ENCODE results near the gene ATP6V0C. TPM values are rescaled to one million over a fixed set of nuclear protein-coding genes. Genes with fewer than 3 reads are reported as not detected.

The ATP6V0C gene
- total and polyA plus RNA-seq, 2 of the 13 experiments (the other 11 are each of a cell fraction or from before 2014, with no cell fraction given), result 10.4 to 20.1 TPM

- TF ChIP-seq, protein P1, sequence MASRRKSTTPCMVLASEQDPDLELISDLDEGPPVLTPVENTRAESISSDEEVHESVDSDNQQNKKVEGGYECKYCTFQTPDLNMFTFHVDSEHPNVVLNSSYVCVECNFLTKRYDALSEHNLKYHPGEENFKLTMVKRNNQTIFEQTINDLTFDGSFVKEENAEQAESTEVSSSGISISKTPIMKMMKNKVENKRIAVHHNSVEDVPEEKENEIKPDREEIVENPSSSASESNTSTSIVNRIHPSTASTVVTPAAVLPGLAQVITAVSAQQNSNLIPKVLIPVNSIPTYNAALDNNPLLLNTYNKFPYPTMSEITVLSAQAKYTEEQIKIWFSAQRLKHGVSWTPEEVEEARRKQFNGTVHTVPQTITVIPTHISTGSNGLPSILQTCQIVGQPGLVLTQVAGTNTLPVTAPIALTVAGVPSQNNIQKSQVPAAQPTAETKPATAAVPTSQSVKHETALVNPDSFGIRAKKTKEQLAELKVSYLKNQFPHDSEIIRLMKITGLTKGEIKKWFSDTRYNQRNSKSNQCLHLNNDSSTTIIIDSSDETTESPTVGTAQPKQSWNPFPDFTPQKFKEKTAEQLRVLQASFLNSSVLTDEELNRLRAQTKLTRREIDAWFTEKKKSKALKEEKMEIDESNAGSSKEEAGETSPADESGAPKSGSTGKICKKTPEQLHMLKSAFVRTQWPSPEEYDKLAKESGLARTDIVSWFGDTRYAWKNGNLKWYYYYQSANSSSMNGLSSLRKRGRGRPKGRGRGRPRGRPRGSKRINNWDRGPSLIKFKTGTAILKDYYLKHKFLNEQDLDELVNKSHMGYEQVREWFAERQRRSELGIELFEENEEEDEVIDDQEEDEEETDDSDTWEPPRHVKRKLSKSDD (CRISPR knock-in tag; IDR thresholded peaks at IDR 0.05; ENCODE audit: low read depth), result peak; percentile 70
- no peak for TF ChIP-seq NBN (conservative IDR thresholded peaks at IDR 0.05)
- no peak; the same call in 1 of the 2 replicates for TF ChIP-seq ZNF501 (CRISPR knock-in tag; IDR thresholded peaks at IDR 0.05)
- TF ChIP-seq HNRNPUL1 (IDR thresholded peaks at IDR 0.05; ENCODE audit: low read depth, low read length), result peak; percentile 93
- peak; percentile 48; the same call in 1 of the 2 replicates for TF ChIP-seq RAD21 (CRISPR knock-in tag; IDR thresholded peaks at IDR 0.05)
- TF ChIP-seq ZNF121 (CRISPR knock-in tag; IDR thresholded peaks at IDR 0.05), result peak; percentile 25; the same call in 1 of the 2 replicates
- TF ChIP-seq REL (CRISPR knock-in tag; conservative IDR thresholded peaks at IDR 0.05), result peak; percentile 70; the same call in 1 of the 2 replicates
- TF ChIP-seq AGO2 (optimal IDR thresholded peaks at IDR 0.05; ENCODE audit: low read depth, low read length), result peak; percentile 97
- TF ChIP-seq, protein P2, sequence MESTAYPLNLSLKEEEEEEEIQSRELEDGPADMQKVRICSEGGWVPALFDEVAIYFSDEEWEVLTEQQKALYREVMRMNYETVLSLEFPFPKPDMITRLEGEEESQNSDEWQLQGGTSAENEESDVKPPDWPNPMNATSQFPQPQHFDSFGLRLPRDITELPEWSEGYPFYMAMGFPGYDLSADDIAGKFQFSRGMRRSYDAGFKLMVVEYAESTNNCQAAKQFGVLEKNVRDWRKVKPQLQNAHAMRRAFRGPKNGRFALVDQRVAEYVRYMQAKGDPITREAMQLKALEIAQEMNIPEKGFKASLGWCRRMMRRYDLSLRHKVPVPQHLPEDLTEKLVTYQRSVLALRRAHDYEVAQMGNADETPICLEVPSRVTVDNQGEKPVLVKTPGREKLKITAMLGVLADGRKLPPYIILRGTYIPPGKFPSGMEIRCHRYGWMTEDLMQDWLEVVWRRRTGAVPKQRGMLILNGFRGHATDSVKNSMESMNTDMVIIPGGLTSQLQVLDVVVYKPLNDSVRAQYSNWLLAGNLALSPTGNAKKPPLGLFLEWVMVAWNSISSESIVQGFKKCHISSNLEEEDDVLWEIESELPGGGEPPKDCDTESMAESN (CRISPR knock-in tag; conservative IDR thresholded peaks at IDR 0.05), result peak; percentile 42; the same call in 1 of the 2 replicates
- no peak for TF ChIP-seq ZNF512 (CRISPR knock-in tag; IDR thresholded peaks at IDR 0.05)
- peak; percentile 59 for TF ChIP-seq FOSL2 (CRISPR knock-in tag; IDR thresholded peaks at IDR 0.05)
- TF ChIP-seq, protein P3, sequence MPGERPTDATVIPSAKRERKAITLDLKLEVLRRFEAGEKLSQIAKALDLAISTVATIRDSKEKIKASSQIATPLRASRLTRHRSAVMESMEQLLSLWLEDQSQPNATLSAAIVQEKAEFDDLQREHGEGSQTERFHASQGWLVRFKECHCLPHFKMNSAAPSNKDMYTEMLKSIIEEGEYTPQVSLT (CRISPR knock-in tag; IDR thresholded peaks at IDR 0.05; ENCODE audit: borderline replicate concordance, low read depth), result no peak
- no peak for TF ChIP-seq ZBTB46 (CRISPR knock-in tag; IDR thresholded peaks at IDR 0.05; ENCODE audit: borderline replicate concordance)
- TF ChIP-seq, protein P4, sequence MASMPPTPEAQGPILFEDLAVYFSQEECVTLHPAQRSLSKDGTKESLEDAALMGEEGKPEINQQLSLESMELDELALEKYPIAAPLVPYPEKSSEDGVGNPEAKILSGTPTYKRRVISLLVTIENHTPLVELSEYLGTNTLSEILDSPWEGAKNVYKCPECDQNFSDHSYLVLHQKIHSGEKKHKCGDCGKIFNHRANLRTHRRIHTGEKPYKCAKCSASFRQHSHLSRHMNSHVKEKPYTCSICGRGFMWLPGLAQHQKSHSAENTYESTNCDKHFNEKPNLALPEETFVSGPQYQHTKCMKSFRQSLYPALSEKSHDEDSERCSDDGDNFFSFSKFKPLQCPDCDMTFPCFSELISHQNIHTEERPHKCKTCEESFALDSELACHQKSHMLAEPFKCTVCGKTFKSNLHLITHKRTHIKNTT (CRISPR knock-in tag; IDR thresholded peaks at IDR 0.05), result no peak
- TF ChIP-seq CREBL2 (CRISPR knock-in tag; IDR thresholded peaks at IDR 0.05; ENCODE audit: borderline replicate concordance), result peak; percentile 80; the same call in 1 of the 2 replicates
- 0 out of 2 replicates have a peak, but pooled peaks have one; percentile 52 for TF ChIP-seq ELF3 (CRISPR knock-in tag; IDR thresholded peaks at IDR 0.05)
Measured at GRCh38 chr16:2531696-2532493, 18.1 kb downstream of the ATP6V0C start (continued).
